NB4 (cell line): ENCODE data around the gene ROPN1L.
"Not testable (repeated sequence)": the region's sequence is repeated elsewhere in the genome, so short reads cannot be mapped to it uniquely, and the experiment has no call there.

Experiments used
- DNase-seq: peaks from one replicate; pipeline ENCODE4 v3.0.0; 2010; ENCODE audit warnings: low read depth
- H3K4me3 ChIP-seq: one replicate; pipeline ENCODE4 v1.5.1; 2011; ENCODE audit warnings: mild to moderate bottlenecking, low read depth, low read length, moderate library complexity
- MAX ChIP-seq: IDR thresholded peaks from 2 replicates; pipeline ENCODE4 v1.6.1; 2011; ENCODE audit warnings: low read depth, low read length
- MYC ChIP-seq: IDR thresholded peaks from 2 replicates; pipeline ENCODE4 v1.6.1; 2011; ENCODE audit warnings: low read depth, low read length
- POLR2A ChIP-seq: IDR thresholded peaks from 2 replicates; pipeline ENCODE4 v1.6.1; 2011; ENCODE audit warnings: mild to moderate bottlenecking; ENCODE audit not compliant: insufficient read length; ENCODE audit errors: extremely low read depth
- TF ChIP-seq, protein P1 (sequence below): IDR thresholded peaks from one replicate; pipeline ENCODE4 v1.5.1; 2012; ENCODE audit warnings: low read depth, low read length

Gene ROPN1L

DNA sequence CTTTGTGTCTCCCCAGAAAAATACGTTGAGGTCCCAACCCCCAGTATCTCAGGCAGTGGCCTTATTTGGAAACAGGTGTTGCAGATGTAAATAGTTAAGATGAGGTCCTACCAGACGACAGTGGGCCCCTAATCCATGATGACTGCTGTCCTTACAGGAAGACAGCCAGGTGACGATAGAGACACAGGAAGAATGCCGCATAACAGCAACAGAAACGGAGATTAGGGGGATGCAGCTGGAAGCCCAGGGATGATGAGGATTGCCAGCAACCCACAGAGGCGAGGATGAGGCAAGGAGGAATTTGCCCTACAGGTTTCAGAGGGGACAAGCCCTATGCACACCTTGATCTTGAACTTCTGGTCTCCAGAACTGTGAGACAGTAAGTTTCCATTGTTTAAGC is 46.5 kb downstream of the ROPN1L start:
- no peak overlapping the region for H3K4me3 ChIP-seq
- DNase-seq: no peak
- no peak for TF ChIP-seq MYC
- no peak for TF ChIP-seq MAX
- TF ChIP-seq, protein P1, sequence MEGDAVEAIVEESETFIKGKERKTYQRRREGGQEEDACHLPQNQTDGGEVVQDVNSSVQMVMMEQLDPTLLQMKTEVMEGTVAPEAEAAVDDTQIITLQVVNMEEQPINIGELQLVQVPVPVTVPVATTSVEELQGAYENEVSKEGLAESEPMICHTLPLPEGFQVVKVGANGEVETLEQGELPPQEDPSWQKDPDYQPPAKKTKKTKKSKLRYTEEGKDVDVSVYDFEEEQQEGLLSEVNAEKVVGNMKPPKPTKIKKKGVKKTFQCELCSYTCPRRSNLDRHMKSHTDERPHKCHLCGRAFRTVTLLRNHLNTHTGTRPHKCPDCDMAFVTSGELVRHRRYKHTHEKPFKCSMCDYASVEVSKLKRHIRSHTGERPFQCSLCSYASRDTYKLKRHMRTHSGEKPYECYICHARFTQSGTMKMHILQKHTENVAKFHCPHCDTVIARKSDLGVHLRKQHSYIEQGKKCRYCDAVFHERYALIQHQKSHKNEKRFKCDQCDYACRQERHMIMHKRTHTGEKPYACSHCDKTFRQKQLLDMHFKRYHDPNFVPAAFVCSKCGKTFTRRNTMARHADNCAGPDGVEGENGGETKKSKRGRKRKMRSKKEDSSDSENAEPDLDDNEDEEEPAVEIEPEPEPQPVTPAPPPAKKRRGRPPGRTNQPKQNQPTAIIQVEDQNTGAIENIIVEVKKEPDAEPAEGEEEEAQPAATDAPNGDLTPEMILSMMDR: no peak
- no peak for TF ChIP-seq POLR2A

DNA sequence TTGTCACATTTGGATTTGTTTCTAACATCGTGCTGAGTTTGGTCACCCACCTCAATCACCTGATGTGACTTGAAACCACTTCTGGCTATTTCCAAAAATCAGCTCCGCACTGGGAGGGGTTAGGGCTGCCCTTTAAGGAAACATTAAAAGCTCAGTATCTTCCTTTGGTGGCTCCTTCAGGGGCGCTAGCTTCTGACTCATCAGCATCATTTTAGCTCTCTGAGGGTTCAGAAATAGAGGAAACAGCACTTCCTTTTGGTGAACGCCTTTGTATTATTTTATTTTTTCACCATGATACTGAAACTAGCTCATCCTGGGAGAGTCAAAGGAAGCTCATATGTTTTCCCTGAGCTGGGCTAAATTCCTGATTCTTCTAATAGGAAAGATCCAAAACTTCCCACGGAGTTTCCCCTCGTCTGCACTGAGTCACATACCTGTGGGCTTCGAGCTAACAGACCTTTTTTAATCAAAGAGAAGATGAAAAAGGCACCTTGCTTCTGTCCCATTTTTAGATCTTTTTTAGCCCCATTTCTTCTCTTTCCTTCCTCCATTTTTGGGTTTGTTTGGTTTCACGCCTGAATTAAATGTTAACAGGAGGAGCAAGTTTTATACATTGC is 48.2 kb downstream of the ROPN1L start:
- peak; percentile 81 for DNase-seq
- TF ChIP-seq MAX: no peak; the same call in 1 of the 2 replicates
- no peak for TF ChIP-seq MYC
- TF ChIP-seq, protein P1: no peak
- TF ChIP-seq POLR2A: no peak

GRCh38 chr5:10490927-10491672 is 49.4 kb downstream of the ROPN1L start:
- DNase-seq: no peak
- no peak overlapping the region for H3K4me3 ChIP-seq
- no peak for TF ChIP-seq MAX
- no peak for TF ChIP-seq POLR2A
- no peak for TF ChIP-seq MYC
- TF ChIP-seq, protein P1: no peak

More for the DNA sequence above, 48.2 kb downstream of the ROPN1L start:
- H3K4me3 ChIP-seq: no peak overlapping the region

- TF ChIP-seq, protein P1: no peak
- TF ChIP-seq POLR2A (no peak), MYC (no peak), MAX (no peak)
- no peak overlapping the region for H3K4me3 ChIP-seq
- DNase-seq: no peak
These were observed 50.0 kb downstream of the ROPN1L start for GRCh38 chr5:10491673-10492026.

GRCh38 chr5:10493884-10494283 is 52.2 kb downstream of the ROPN1L start:
- no peak for DNase-seq
- TF ChIP-seq POLR2A (no peak), MAX (no peak), MYC (no peak)
- TF ChIP-seq, protein P1: no peak
- H3K4me3 ChIP-seq: no peak overlapping the region

- DNase-seq, H3K4me3 ChIP-seq: not testable (repeated sequence)
These were observed 52.8 kb downstream of the ROPN1L start for GRCh38 chr5:10494497-10494896.
